ENCODE measurements around the gene C6orf132. TPM values are rescaled to one million over a fixed set of nuclear protein-coding genes. Genes with fewer than 3 reads are reported as not detected.
A peak's percentile ranks its signal among the peaks of the same experiment; 100 is the strongest.

C6orf132 gene
- total and polyA plus RNA-seq, 9 of the 15 experiments (the other 6 are each of a cell fraction or from before 2014, with no cell fraction given) = 0.06 to 0.35 (median 0.14) TPM

DNA sequence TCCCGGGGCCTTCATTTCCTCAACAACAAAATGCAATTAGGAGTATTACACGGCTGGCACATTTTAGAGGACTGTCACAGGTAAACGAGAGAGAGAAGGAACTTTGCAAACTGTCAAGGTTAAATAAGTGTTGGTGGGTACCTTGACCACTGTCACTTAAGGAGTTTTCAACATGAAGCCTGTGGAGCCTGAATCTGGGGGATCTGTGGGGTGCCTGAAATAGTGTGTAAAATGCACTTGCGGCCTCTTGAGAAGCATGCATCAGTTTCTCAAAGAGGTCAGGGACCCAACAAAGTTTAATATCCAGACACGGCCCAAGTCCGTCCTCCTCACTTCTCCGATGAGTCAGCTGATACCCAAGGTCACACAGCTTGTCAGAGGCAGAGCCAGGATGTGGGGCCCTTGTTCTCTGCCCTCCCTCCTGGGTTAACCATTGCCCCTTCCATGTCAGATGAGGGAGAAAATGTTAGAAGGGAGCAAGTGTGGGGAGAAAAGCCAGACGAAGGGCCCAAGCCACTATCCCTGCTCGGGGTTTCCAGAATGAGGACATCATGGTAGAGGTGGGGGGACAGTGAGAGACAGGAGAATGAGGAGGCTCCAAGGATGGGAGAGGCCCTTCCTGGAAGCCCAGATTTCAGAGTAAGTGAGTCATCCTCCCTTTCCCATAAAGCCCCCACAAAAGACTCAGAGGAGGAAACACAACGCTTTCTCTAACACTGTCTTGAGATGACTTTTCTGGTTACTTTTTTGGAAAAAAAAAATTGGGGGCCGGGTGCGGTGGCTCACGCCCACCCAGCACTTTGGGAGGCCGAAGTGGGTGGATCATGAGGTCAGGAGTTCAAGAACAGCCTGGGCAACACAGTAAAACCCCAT is 42.2 kb downstream of the C6orf132 start:
- ATAC-seq = peak; percentile 18
- TF ChIP-seq ZNF583 (CRISPR knock-in tag; IDR thresholded peaks at IDR 0.05) = peak; percentile 31; the same call in 1 of the 2 replicates
- TF ChIP-seq WHSC1 (IDR thresholded peaks at IDR 0.05; ENCODE audit: low read length) = no peak
- TF ChIP-seq JUND (IDR thresholded peaks at IDR 0.05; ENCODE audit: borderline replicate concordance, low read depth, low read length) = peak; percentile 81
- TF ChIP-seq JUND (tag; IDR thresholded peaks at IDR 0.05; ENCODE audit: borderline replicate concordance, low read depth, low read length) = peak; percentile 52; the same call in 2 of the 3 replicates
- no peak for TF ChIP-seq MCM5 (IDR thresholded peaks at IDR 0.05; ENCODE audit: low read depth)
- 0 out of 2 replicates have a peak, but pooled peaks have one; percentile 18 for TF ChIP-seq PHF8 (IDR thresholded peaks at IDR 0.05; ENCODE audit: borderline replicate concordance, low read length)
- peak in 1 of 2 experiments; percentile 57; a peak in 2 of 4 replicates for TF ChIP-seq MAZ (CRISPR knock-in tag; conservative IDR thresholded peaks at IDR 0.05 in 1 of 2, IDR thresholded peaks at IDR 0.05 in 1 of 2)
- TF ChIP-seq, protein P1, sequence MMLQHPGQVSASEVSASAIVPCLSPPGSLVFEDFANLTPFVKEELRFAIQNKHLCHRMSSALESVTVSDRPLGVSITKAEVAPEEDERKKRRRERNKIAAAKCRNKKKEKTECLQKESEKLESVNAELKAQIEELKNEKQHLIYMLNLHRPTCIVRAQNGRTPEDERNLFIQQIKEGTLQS (IDR thresholded peaks at IDR 0.05) = peak; percentile 93
- TF ChIP-seq, protein P1 (CRISPR knock-in tag; conservative IDR thresholded peaks at IDR 0.05) = no peak
- no peak for TF ChIP-seq TCF7 (IDR thresholded peaks at IDR 0.05; ENCODE audit: borderline replicate concordance)
- TF ChIP-seq ZFX (CRISPR knock-in tag; IDR thresholded peaks at IDR 0.05) = peak; percentile 38; the same call in 1 of the 2 replicates
- peak; percentile 48; the same call in 1 of the 2 replicates for TF ChIP-seq MAFK (IDR thresholded peaks at IDR 0.05; ENCODE audit: low read length)
- no peak for TF ChIP-seq ERF (CRISPR knock-in tag; IDR thresholded peaks at IDR 0.05)
- peak; percentile 71; the same call in 1 of the 2 replicates for TF ChIP-seq PHF21A (IDR thresholded peaks at IDR 0.05; ENCODE audit: borderline replicate concordance, low read depth)
- TF ChIP-seq SAFB (IDR thresholded peaks at IDR 0.05; ENCODE audit: borderline replicate concordance, low read depth, low read length) = no peak
- TF ChIP-seq GTF2A2 (tag; IDR thresholded peaks at IDR 0.05) = peak; percentile 9; the same call in 1 of the 2 replicates
- 0 out of 2 replicates have a peak, but pooled peaks have one; percentile 32 for TF ChIP-seq RFX7 (CRISPR knock-in tag; IDR thresholded peaks at IDR 0.05)
- TF ChIP-seq, protein P2, sequence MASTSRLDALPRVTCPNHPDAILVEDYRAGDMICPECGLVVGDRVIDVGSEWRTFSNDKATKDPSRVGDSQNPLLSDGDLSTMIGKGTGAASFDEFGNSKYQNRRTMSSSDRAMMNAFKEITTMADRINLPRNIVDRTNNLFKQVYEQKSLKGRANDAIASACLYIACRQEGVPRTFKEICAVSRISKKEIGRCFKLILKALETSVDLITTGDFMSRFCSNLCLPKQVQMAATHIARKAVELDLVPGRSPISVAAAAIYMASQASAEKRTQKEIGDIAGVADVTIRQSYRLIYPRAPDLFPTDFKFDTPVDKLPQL (IDR thresholded peaks at IDR 0.05; ENCODE audit: extremely low read depth, insufficient read length) = no peak
- TF ChIP-seq, protein P3, sequence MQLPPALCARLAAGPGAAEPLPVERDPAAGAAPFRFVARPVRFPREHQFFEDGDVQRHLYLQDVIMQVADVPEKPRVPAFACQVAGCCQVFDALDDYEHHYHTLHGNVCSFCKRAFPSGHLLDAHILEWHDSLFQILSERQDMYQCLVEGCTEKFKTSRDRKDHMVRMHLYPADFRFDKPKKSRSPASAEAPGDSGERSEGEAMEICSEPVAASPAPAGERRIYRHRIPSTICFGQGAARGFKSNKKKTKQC (CRISPR knock-in tag; IDR thresholded peaks at IDR 0.05) = no peak
- TF ChIP-seq KDM5B (IDR thresholded peaks at IDR 0.05; ENCODE audit: insufficient replicate concordance, low read depth, low read length) = peak; percentile 45

More for the DNA sequence above, 42.2 kb downstream of the C6orf132 start:
- peak; percentile 86 for FAIRE-seq
- WGBS (ENCODE audit: insufficient coverage, low coverage, missing lambda C conversion rate) = 6% methylated on average over 14 of the region's 14 CpGs
- CTCF ChIA-PET (ENCODE audit: low intra/inter-chr PET ratio) = no interaction called here
- H3K79me2 ChIP-seq (ENCODE audit: control insufficient read depth, insufficient read depth, low read length) = no peaks in the 10 kb centered on the region
- H2AFZ ChIP-seq (ENCODE audit: low read depth, low read length) = peak overlapping the region; percentile 60
- DNase-seq (ENCODE audit: extremely low read depth in 1 of 4, low spot score in 3 of 4) = peak; percentile 60 to 83 (median 65)
- peak overlapping the region; percentile 69 for H3K27ac ChIP-seq (ENCODE audit: extremely low read depth, low read depth, low read length)
- H3K36me3 ChIP-seq (ENCODE audit: control insufficient read depth, insufficient read depth, low read length) = no peaks in the 10 kb centered on the region
- H3K27me3 ChIP-seq (ENCODE audit: control insufficient read depth in 2 of 2, insufficient read depth in 2 of 2, low read length in 2 of 2) = no peaks in the 10 kb centered on the region
- no peaks in the 10 kb centered on the region for H4K20me1 ChIP-seq (replicated peaks; ENCODE audit: control insufficient read depth, insufficient read depth, low read length)
- no peaks in the 10 kb centered on the region for H3K9me1 ChIP-seq (ENCODE audit: control insufficient read depth, insufficient read depth, low read length)
- no peak overlapping the region for H3K4me3 ChIP-seq
- H3K4me2 ChIP-seq (ENCODE audit: insufficient read depth, low read length) = peak overlapping the region; percentile 47
- intact Hi-C loops (cut with micrococcal nuclease) (loop anchor here (10.0 kb wide), 1 partner anchor 115 kb away; the partner anchor contains the start of gene MRPS10), in situ Hi-C loops (cut with MboI) (no loop called here)
- no peaks in the 10 kb centered on the region for H3K9me3 ChIP-seq (replicated peaks; ENCODE audit: control insufficient read depth, insufficient read depth, low read depth, low read length)
- POLR2A ChIA-PET = interaction anchor here (0.7 to 1.5 kb wide), 9 partner anchors 10 to 185 kb away, joined by 3 to 4 read pairs (median 3); no protein-coding TSS in a partner anchor
- H3K9ac ChIP-seq (ENCODE audit: insufficient read depth in 1 of 2, low read depth in 2 of 2, low read length in 2 of 2) = peak overlapping the region; percentile 10 to 31; a peak in 3 of 4 replicates
- no TSS peak for BruUV-seq (replicated peaks)
- H3K4me1 ChIP-seq (replicated peaks in 1 of 2; ENCODE audit: control insufficient read depth in 2 of 2, insufficient read depth in 2 of 2, low read length in 2 of 2) = peaks cover 49 to 52% of the 10 kb centered on the region in 2 experiments

All from K562 (cell line).